ENCODE results near the gene MGAT1. TPM values are rescaled to one million over a fixed set of nuclear protein-coding genes. Genes with fewer than 3 reads are reported as not detected.
"Not testable (repeated sequence)": the region's sequence is repeated elsewhere in the genome, so short reads cannot be mapped to it uniquely, and the experiment has no call there.

MGAT1 gene
- total and polyA plus RNA-seq, 2 experiments from 2014 or later, result 65.6 to 67.6 TPM

DNA sequence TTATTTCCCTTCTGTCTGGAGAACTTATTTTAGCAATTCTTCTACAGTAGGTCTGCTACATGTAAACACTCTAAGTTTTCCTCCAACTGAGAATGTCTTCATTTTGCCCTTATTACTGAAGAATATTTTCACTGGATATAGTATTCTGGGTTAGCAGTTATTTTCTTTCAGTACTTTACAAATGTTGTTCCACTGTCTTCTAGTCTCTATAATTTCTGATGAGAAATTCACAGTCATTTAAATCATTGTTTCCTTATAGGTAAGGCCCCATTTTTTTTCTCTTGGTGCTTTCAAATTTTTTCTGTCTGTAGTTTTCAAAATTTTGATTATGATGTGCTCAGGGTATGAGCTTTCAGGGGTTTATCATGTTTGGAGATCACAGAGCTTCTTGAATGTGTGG, 30.8 kb downstream of the MGAT1 start:
- Histone ChIP-seq H3K36me3 (no peaks in the 10 kb centered on the region), H3K27me3 (no peaks in the 10 kb centered on the region), H3K4me3 (no peak overlapping the region), H3K4me1 (ENCODE audit: low read depth) (no peaks in the 10 kb centered on the region), H3K9me3 (ENCODE audit: low read depth) (no peaks in the 10 kb centered on the region), H3K27ac (no peak overlapping the region)
- TF ChIP-seq, protein P1, sequence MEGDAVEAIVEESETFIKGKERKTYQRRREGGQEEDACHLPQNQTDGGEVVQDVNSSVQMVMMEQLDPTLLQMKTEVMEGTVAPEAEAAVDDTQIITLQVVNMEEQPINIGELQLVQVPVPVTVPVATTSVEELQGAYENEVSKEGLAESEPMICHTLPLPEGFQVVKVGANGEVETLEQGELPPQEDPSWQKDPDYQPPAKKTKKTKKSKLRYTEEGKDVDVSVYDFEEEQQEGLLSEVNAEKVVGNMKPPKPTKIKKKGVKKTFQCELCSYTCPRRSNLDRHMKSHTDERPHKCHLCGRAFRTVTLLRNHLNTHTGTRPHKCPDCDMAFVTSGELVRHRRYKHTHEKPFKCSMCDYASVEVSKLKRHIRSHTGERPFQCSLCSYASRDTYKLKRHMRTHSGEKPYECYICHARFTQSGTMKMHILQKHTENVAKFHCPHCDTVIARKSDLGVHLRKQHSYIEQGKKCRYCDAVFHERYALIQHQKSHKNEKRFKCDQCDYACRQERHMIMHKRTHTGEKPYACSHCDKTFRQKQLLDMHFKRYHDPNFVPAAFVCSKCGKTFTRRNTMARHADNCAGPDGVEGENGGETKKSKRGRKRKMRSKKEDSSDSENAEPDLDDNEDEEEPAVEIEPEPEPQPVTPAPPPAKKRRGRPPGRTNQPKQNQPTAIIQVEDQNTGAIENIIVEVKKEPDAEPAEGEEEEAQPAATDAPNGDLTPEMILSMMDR (IDR thresholded peaks at IDR 0.05; ENCODE audit: low read depth, low read length), result no peak
- DNase-seq (ENCODE audit: low read depth in 1 of 2, low spot score in 1 of 2), result no peak

DNA sequence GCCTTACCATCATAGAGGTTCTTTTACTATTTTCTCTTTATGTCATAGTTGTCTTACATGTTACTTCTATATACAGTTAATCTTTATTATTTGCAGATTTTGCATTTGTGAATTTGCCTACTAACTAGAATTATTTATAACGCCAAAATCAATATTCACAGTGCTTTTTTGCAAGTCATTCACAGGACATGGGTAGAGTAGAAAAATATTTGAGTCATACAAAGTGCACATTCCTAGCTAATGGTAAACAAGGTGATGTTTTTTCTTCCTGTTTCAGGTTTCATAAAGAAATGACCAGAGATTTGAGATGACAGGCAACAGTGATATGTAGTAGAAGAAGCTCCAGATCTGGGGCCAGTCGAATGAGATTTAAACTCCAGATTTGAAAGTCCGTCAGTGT, 32.8 kb downstream of the MGAT1 start:
- TF ChIP-seq, protein P1 (IDR thresholded peaks at IDR 0.05; ENCODE audit: low read depth, low read length), result no peak
- H3K27me3 ChIP-seq, result no peaks in the 10 kb centered on the region
- H3K36me3 ChIP-seq, result no peaks in the 10 kb centered on the region
- H3K4me1 ChIP-seq (ENCODE audit: low read depth), result no peaks in the 10 kb centered on the region
- H3K9me3 ChIP-seq (ENCODE audit: low read depth), result no peaks in the 10 kb centered on the region
- DNase-seq (ENCODE audit: low read depth in 1 of 2, low spot score in 1 of 2), result no peak
- H3K27ac ChIP-seq, result no peak overlapping the region
- H3K4me3 ChIP-seq, result no peak overlapping the region

DNA sequence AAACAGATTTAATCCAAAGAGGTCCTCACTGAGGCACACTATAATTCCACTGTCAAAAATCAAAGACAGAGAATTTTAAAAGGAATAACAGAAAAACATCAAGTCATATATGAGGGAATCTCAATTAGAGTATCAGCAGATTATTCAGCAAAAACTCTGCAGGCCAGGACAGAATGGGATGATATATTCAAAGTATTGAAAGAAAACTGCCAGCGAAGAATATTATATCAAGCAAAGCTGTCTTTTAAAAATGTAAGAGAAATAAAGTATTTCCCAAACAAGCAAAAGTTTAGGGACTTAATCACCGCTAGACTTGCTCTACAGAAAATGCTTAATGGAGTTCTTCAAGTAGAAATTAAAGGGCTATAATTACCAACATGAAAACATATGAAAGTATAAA, 47.0 kb downstream of the MGAT1 start:
- no peak overlapping the region for H3K4me3 ChIP-seq
- no peaks in the 10 kb centered on the region for H3K36me3 ChIP-seq
- H3K27me3 ChIP-seq, result no peaks in the 10 kb centered on the region
- H3K4me1 ChIP-seq (ENCODE audit: low read depth), result no peaks in the 10 kb centered on the region
- TF ChIP-seq, protein P1 (IDR thresholded peaks at IDR 0.05; ENCODE audit: low read depth, low read length), result no peak
- no peaks in the 10 kb centered on the region for H3K9me3 ChIP-seq (ENCODE audit: low read depth)
- H3K27ac ChIP-seq, result no peak overlapping the region
- DNase-seq (ENCODE audit: low read depth in 1 of 2, low spot score in 1 of 2), result no peak

DNA sequence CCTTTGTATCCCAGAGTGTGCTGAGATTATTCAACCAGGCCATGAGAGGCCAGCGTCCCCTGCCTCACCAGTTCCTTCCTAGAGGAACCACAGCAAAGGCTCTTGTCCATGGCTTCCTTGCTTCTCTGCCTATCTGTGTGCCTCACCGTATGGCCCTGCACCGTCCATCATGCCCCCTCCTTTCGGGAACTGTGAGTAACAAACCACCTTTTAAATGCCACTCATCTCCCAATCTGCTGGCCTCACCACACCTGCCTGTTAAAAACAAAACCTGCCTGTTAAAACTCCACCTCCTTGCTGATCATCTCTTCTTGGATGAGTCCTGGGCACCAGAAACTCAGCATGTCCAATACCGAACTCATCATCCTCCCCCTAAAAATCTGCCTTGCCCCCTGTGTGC, 58.4 kb downstream of the MGAT1 start:
- H3K9me3 ChIP-seq (ENCODE audit: low read depth), result no peaks in the 10 kb centered on the region
- no peaks in the 10 kb centered on the region for H3K4me1 ChIP-seq (ENCODE audit: low read depth)
- DNase-seq (ENCODE audit: low read depth in 1 of 2, low spot score in 1 of 2), result no peak
- no peaks in the 10 kb centered on the region for H3K27me3 ChIP-seq
- TF ChIP-seq, protein P1 (IDR thresholded peaks at IDR 0.05; ENCODE audit: low read depth, low read length), result no peak
- H3K4me3 ChIP-seq, result no peak overlapping the region
- no peak overlapping the region for H3K27ac ChIP-seq
- H3K36me3 ChIP-seq, result no peaks in the 10 kb centered on the region

DNA sequence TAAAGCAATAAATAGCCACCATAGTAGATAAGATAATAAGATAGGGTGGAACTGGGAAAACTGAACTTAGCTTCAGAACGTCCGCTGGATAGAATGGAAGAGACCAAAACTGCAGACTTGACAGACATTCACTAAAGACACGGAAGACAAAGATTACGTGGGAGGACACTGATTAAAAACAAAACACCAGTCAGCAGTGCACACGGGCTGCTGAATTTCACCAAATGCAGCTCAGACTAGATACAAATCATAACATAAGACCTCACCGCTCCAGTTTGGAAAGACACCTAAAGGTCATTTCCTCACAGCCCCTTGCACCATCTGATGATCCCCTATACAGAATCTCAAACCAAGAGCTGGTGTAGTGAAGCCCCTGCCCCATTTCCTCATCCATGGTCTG, 59.9 kb downstream of the MGAT1 start:
- Histone ChIP-seq H3K4me1 (ENCODE audit: low read depth) (no peaks in the 10 kb centered on the region), H3K4me3 (no peak overlapping the region), H3K27me3 (no peaks in the 10 kb centered on the region), H3K36me3 (no peaks in the 10 kb centered on the region), H3K9me3 (ENCODE audit: low read depth) (no peaks in the 10 kb centered on the region), H3K27ac (no peak overlapping the region)
- TF ChIP-seq, protein P1 (IDR thresholded peaks at IDR 0.05; ENCODE audit: low read depth, low read length), result no peak
- DNase-seq (ENCODE audit: low read depth in 1 of 2, low spot score in 1 of 2), result no peak

DNA sequence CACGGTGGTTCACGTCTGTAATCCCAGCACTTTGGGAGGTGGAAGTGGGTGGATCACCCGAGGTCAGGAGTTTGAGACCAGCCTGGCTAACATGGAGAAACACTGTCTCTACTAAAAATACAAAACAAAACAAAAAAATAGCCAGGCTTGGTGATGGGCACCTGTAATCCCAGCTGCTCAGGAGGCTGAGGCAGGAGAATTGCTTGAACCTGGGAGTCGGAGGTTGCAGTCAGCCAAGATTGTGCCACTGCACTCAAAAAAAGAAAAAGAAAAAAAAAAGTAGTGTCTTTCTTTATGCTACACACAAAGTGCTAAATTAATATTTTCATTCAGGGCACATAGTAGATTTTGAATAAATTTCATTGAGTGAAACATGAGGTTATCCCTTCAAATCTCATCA, 61.7 kb downstream of the MGAT1 start:
- H3K4me1 ChIP-seq (ENCODE audit: low read depth); H3K27me3 ChIP-seq; H3K4me3 ChIP-seq; H3K9me3 ChIP-seq (ENCODE audit: low read depth); DNase-seq (ENCODE audit: low read depth in 1 of 2, low spot score in 1 of 2); H3K36me3 ChIP-seq; H3K27ac ChIP-seq: not testable (repeated sequence)

Measured in cardiac muscle cell (in vitro differentiated cells and primary cell).